Fibroblast of the aortic adventitia (primary cell): ENCODE data around the gene REXO2. TPM values are rescaled to one million over a fixed set of nuclear protein-coding genes. Genes with fewer than 3 reads are reported as not detected.

Experiments
- DNase-seq: peaks from one replicate; pipeline ENCODE4 v3.0.0-alpha.2; 2010; ENCODE audit warnings: low read depth
- H3K4me3 ChIP-seq: 2 replicates; pipeline ENCODE4 v1.5.1; 2011; ENCODE audit warnings: low read depth, mild to moderate bottlenecking, control low read depth, low read length, moderate library complexity
- total RNA-seq: library from RNA; depleted of rRNA; stranded (reverse); fragments of >200 nt; gene quantifications from 2 replicates; pipeline ENCODE4 v1.2.3, GENCODE V29; 2012; ENCODE audit warnings: low replicate concordance
- TF ChIP-seq, protein P1 (sequence below): IDR thresholded peaks from 2 replicates; pipeline ENCODE4 v1.5.1; 2011; ENCODE audit warnings: mild to moderate bottlenecking, low read length, control low read depth, inconsistent platforms; ENCODE audit not compliant: insufficient read depth

The REXO2 gene
- 162 and 571 TPM in 2 replicates for total RNA-seq

DNA sequence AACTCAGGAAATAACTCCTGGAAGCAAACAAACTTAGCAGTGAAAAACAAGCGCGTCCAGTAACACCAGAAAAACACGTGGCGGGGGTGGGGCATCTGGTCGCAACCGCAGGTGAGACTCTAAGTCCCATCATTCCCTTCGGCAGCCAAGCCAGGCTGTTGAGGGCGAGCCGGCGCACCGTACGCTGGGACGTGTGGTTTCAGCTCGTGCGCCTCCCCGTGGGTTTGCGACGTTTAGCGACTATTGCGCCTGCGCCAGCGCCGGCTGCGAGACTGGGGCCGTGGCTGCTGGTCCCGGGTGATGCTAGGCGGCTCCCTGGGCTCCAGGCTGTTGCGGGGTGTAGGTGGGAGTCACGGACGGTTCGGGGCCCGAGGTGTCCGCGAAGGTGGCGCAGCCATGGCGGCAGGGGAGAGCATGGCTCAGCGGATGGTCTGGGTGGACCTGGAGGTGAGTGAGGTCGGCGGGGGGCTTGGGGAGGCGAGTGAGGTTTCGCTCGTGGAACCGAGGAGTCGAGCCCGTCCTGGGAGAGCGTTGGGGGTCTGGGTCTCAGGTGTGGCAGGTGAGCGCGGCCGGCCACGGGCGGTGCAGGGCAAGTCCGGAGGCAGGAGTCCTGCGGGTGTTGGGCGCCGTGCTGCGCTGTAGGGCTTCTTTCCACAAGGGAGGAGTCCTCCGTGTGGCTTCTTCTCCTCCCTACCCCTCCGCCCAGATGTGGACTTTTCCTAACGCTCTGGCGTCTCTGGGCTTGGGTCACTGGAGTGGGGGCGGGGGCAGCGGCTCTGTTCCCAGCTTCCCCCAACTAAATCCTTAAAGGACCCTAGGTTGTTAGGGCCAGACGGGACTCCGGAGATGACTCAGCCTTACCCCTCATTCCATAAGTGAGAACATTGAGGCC is at the start of gene REXO2:
TSS of gene REXO2 (plus strand) at position 239 of the 892 bp plus-strand sequence. CDS start at position 301, 62 bp downstream.
- peak; percentile 93 for DNase-seq
- H3K4me3 ChIP-seq: peak within 1 kb of the TSS; percentile 96
- TF ChIP-seq, protein P1, sequence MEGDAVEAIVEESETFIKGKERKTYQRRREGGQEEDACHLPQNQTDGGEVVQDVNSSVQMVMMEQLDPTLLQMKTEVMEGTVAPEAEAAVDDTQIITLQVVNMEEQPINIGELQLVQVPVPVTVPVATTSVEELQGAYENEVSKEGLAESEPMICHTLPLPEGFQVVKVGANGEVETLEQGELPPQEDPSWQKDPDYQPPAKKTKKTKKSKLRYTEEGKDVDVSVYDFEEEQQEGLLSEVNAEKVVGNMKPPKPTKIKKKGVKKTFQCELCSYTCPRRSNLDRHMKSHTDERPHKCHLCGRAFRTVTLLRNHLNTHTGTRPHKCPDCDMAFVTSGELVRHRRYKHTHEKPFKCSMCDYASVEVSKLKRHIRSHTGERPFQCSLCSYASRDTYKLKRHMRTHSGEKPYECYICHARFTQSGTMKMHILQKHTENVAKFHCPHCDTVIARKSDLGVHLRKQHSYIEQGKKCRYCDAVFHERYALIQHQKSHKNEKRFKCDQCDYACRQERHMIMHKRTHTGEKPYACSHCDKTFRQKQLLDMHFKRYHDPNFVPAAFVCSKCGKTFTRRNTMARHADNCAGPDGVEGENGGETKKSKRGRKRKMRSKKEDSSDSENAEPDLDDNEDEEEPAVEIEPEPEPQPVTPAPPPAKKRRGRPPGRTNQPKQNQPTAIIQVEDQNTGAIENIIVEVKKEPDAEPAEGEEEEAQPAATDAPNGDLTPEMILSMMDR: peak; percentile 17

DNA sequence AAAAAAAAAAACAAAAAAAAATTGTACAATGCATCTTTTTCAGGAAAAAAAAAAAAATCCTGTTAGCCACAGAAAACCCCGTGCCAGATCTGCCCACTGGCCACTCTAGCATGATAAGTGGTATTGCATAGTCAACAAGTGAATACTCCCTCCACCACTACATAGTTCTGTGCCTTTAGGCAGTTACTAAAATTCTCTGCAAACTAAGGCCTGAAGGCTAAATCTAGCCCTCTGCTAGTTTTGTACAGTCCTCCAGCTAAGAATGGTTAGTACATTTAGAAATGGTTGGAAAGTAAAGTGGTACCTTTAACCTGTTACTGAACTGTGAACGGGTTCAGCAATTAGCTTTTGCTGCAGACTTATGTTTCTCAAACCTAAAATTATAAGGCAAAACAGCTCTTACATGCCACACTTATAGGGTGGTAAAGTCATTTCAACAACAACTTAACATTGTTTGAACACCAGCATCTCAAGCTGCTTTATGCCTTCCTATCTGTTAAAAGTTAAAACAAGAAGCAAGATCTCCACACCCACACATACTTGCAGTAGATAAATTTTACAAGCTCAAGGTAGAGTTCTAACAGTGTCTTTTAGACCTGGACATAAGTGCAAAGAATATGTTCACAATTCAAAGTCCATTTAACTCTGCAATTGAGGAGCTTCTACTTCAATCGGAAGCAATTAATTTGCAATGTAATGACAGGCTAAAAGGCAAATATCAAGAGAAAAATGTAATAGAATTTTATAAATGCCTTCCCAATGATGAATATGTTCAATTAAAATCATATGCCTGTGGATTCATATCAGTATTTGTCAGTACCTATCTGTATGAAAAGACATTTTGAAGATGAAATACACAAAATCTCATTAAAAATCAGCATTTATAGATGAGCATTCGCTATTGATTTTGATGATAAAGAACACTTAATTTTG is 46.3 kb upstream of the REXO2 start:
- DNase-seq: no peak

DNA sequence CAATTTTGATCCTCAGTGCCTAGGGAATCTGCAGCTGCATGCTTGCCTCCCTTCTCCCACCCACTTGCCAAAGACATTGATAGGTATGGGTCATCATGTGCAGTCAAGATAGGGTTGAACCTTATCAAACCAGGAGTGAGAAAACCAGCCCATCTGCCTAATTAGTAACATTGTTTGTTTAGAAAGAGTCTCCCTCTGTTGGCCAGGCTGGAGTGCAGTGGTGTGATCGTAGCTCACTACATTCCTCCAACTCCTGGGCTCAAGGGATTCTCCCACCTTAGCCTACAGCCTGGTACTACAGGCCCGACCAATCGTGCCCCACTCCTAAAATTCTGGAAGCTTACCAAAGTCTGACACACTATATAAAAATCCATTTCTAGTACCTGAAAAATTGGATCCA is 43.5 kb upstream of the REXO2 start:
- H3K4me3 ChIP-seq: no peak overlapping the region
- TF ChIP-seq, protein P1: peak; percentile 23
- no peak for DNase-seq

More for the DNA sequence above, 46.3 kb upstream of the REXO2 start:
- no peak overlapping the region for H3K4me3 ChIP-seq
- TF ChIP-seq, protein P1: no peak

DNA sequence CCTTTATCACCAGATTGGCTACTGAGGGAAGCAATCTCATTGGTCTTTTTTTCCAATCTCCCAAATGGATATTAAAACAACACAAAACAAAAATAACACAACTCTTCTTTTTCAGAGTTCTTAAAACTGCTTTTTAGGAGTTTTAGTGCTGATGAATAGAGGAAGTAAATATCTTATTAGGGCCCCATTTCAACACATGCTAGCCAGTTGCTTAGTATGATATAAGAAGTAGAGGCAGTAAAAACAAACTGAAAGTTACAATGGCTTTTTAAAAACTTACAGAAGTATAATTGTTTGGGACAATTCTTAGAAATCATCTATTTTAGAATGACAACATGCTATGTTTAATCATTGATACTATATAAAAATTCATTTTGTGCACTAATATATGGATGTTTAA is 42.4 kb upstream of the REXO2 start:
- TF ChIP-seq, protein P1: no peak
- H3K4me3 ChIP-seq: no peak overlapping the region
- no peak for DNase-seq

DNA sequence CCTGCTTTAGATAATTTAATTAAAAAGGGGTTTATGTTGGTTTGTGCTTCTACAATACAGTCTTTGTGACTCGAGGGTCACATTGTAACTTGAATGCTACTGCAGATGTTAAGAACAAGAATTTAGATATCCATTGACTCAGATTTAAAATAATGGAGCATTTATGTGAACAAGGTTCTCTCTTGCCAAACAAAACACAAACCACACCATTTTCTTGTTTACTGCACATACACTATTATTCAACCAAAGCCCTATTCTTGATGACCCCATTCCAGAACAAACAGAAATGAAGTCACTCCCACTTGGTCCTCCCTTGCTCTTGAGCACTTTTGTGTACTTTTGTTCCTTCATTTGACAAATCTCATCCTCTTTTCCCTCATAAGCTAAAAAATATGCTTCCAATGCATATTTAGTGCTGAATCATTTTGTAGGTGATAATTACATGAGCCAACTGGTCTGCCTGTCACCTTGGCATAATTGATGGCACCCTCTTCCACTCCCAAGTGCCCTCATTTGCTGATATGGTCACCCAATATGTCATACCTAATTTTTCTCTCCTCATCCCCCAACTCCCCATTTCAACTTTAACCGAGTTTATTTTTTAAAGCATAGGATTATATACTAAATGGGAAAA is 41.8 kb upstream of the REXO2 start:
- peak; percentile 38 for DNase-seq
- H3K4me3 ChIP-seq: no peak overlapping the region
- TF ChIP-seq, protein P1: no peak

DNA sequence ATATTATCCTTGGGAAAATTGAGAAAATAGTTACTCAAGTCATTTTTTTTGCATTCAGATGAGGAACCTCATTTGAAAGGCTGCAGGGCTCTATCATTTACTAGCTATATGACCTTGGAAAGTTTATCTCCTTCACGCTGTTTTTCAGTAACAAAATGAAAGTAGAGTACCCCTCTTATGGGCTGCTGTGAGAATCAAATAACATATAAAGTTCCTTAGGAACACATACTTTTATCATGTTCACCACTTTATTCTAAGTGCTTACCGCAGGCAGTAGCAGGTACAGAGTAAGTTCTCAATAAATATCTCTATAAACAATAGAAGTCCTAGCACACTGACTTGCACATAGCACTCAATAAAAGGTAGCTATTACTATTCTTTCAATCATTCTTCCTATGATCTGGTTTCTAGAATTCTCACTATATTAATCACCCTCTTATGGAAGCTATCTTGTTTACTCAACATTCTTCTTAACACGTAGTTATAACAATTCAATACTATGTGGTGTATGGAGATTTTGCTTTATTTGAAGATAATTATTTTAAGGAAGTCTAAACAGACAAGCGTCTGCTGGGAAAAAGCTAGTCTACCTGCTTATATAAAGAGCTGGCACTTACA is 40.9 kb upstream of the REXO2 start:
- no peak for DNase-seq
- TF ChIP-seq, protein P1: no peak
- H3K4me3 ChIP-seq: no peak overlapping the region
